T-helper 2 cell treated with Interferon-gamma antibody and Interleukin-4, amounts not matched to agents 5 μg/mL and 100 μg/mL, for 36 hours (primary cell): ENCODE measurements around the gene CAPN10.
A peak's percentile ranks its signal among the peaks of the same experiment; 100 is the strongest.

ENCODE experiments used
- DNase-seq: peaks from one replicate; pipeline ENCODE4 v3.0.0; 2021; ENCODE audit warnings: low spot score
- H3K27ac Mint-ChIP-seq: one replicate; pipeline ENCODE4 v1.8.0; 2021; ENCODE audit warnings: mild to moderate bottlenecking, mixed read lengths
- H3K27me3 Mint-ChIP-seq: one replicate; pipeline ENCODE4 v1.8.0; 2021; ENCODE audit warnings: low read depth, mixed read lengths
- H3K36me3 Mint-ChIP-seq: one replicate; pipeline ENCODE4 v1.8.0; 2021; ENCODE audit warnings: low read depth, mixed read lengths
- H3K4me1 Mint-ChIP-seq: one replicate; pipeline ENCODE4 v1.8.0; 2021; ENCODE audit warnings: low read depth, mixed read lengths
- H3K4me3 Mint-ChIP-seq: one replicate; pipeline ENCODE4 v1.8.0; 2022; ENCODE audit warnings: mild to moderate bottlenecking, moderate library complexity, mixed read lengths
- H3K9me3 Mint-ChIP-seq: one replicate; pipeline ENCODE4 v1.8.0; 2021; ENCODE audit warnings: mixed read lengths

Gene CAPN10

DNA sequence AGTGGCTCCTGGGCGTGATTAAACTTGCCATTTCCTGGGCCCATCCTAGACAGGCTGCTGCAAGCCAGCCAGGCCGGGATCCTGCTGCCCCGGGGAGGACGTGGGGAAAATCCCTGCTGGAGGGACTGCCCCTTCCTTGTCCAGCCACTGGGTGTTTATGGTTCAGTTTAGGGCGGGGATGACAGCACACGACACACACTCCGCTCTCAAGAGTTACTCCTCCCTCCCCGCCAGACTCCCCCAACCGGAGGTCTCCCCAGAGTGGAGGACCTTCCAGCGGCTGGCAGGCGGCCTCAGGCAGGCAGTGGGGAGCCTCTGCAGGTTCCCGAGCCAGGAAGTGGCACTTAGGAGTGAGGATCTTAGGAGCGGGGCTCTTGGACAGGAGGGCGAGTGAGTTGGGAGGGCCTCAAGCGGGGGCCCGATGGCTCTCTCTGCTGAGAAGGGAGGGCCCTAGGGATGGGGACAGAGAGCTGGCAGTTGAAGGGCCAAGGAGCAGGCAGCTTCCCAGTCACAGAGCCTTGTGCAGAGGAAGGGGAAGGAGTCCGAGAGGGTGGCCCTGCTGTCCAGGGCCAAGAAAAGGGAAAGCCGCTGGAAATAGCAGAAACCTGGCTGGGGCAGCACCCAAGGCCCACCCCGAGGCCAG lies 33.1 kb downstream of the CAPN10 start:
- H3K36me3 Mint-ChIP-seq = peaks cover 47% of the 10 kb centered on the region
- H3K27me3 Mint-ChIP-seq = no peaks in the 10 kb centered on the region
- H3K4me1 Mint-ChIP-seq = peaks cover 48% of the 10 kb centered on the region
- peak overlapping the region; percentile 86 for H3K27ac Mint-ChIP-seq
- H3K4me3 Mint-ChIP-seq = peak overlapping the region; percentile 15
- DNase-seq = no peak
- peaks cover 8% of the 10 kb centered on the region for H3K9me3 Mint-ChIP-seq

DNA sequence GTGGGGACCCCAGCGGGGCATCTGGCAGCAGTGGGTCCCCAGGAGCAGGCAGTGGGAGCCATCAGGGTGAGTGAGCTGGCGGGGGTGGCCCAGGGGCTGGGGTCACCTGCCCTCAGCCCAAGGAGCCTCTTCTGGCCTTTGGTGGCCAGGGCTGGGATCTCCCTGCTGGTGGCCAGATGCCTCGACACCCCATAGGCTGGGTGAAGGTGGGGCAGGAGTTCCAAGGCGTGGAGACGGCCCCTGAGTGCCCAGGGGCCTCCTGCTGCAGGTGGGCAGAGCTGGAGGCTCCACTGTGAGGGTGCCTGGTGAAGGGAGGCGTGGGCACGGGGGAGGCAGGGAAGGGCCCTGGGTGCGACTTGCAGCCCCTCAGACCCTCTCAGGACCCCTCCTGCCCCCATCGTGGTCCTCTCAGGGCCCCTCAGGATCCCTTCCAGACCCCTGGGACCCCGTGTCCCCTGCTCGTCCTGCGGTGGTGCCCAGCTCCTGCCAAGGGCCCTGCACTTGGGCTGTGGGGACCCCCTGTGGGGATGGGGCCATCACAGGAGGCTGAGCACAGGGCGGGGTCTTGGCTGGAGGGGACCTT lies 33.7 kb downstream of the CAPN10 start:
- H3K4me1 Mint-ChIP-seq = peaks cover 54% of the 10 kb centered on the region
- H3K9me3 Mint-ChIP-seq = peaks cover 8% of the 10 kb centered on the region
- H3K4me3 Mint-ChIP-seq = no peak overlapping the region
- no peak for DNase-seq
- no peaks in the 10 kb centered on the region for H3K27me3 Mint-ChIP-seq
- peaks cover 47% of the 10 kb centered on the region for H3K36me3 Mint-ChIP-seq
- H3K27ac Mint-ChIP-seq = no peak overlapping the region

DNA sequence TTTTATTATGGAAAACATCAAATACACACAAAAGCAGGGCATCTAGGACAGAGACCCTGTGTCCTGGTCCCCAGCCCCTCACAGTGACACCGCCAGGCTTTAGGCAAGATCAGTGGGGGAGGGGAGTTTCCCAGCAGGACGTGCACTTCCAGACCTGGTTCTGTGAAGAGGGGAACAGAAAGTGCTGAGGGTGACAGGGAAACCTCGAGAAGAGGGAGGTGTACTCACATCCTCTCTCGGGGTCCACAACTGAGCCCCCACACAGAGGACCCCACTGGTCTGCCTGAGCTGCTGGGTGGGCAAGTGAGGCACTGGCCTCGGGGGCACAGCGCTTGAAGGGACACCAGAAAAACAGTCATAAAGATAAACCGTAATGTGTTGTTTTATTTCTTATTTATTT lies 34.3 kb downstream of the CAPN10 start:
- Mint-ChIP-seq H3K9me3 (peaks cover 8% of the 10 kb centered on the region), H3K27me3 (no peaks in the 10 kb centered on the region), H3K4me1 (peaks cover 55% of the 10 kb centered on the region), H3K36me3 (peaks cover 44% of the 10 kb centered on the region), H3K27ac (peak overlapping the region; percentile 92), H3K4me3 (peak overlapping the region; percentile 51)
- DNase-seq = no peak

DNA sequence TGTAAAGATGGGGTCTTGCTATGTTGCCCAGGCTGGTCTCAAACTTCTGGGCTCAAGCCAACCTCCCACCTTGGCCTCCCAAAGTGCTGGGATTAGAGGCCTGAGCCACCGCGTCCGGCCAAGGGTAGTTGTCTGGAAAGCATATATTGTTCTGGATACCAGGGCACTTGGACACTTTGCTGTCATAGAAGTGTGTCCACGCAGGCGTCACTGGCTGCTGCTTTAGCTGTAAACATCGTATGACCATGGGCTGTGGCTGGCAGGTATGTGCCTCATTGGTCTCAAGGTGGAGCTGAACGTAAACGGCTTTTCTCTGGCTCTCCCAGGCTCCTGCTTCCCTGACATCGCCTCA lies 35.5 kb downstream of the CAPN10 start:
- peaks cover 40% of the 10 kb centered on the region for H3K36me3 Mint-ChIP-seq
- H3K9me3 Mint-ChIP-seq = peaks cover 8% of the 10 kb centered on the region
- H3K27me3 Mint-ChIP-seq = no peaks in the 10 kb centered on the region
- H3K4me1 Mint-ChIP-seq = peaks cover 61% of the 10 kb centered on the region
- peak overlapping the region; percentile 92 for H3K27ac Mint-ChIP-seq
- DNase-seq = no peak
- peak overlapping the region; percentile 67 for H3K4me3 Mint-ChIP-seq

DNA sequence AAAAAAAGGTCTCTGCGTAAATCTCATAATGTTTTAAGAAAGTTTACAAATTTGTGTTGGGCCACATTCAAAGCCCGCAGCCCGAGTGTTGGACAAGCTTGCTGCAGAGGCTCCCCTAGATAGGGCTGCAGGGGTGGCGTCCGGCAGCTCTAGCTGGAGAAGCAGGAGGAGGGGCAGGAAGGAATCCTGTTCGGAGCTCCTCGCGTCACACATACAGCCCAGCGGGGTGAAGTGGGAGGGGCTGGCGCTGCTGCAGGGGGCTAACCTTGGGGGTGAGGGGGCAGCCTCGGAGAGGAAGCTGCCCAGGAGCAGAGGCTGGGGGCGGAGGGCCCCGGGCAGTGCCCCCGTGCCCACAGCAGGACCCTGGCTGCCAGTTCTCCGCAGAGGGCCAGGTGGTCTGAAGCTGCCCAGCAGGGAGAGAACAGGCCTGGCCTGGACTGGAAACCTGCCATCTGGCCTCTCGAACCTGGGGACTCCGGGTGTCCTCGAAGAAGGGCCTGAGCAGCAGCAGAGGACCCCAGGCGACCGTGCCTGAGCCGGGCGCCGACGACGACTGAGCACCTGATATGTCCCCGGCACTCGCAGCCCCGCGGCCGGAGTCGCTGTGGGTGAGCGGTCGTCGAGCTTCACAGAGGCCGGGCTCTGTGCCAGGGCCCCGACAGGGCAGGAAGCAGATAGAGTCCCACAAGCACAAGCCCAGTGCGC lies 36.1 kb downstream of the CAPN10 start:
- peaks cover 60% of the 10 kb centered on the region for H3K4me1 Mint-ChIP-seq
- H3K27ac Mint-ChIP-seq = peak overlapping the region; percentile 92
- peak overlapping the region; percentile 67 for H3K4me3 Mint-ChIP-seq
- peaks cover 5% of the 10 kb centered on the region for H3K9me3 Mint-ChIP-seq
- H3K36me3 Mint-ChIP-seq = peaks cover 34% of the 10 kb centered on the region
- no peak for DNase-seq
- H3K27me3 Mint-ChIP-seq = no peaks in the 10 kb centered on the region

DNA sequence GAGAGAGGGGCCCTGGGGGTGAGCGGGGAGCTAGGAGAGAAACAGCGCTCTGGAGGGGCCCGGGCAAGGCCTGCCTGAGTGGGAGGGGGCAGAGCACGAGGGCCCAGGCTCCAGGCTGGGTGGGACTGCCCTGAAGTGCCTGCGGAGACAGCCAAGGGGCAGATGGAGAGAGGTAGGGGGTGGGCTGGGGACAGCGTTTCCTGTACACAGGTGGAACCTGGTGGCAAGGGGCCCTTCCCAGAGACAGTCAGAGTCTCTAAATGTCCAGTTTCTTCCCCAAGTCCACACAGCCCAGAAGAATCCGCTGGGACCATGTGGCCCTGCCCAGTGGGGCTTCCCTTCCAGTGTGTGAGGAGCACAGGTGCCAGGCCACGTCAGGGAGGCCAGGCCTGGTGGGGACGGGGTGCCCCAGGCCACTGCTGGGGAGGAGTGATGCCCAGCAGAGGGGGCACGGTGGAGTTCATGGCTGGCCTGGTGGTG lies 37.0 kb downstream of the CAPN10 start:
- DNase-seq = no peak
- Mint-ChIP-seq H3K4me1 (peaks cover 57% of the 10 kb centered on the region), H3K27ac (peak overlapping the region; percentile 92), H3K9me3 (no peaks in the 10 kb centered on the region), H3K27me3 (no peaks in the 10 kb centered on the region), H3K4me3 (peak overlapping the region; percentile 67), H3K36me3 (peaks cover 33% of the 10 kb centered on the region)

DNA sequence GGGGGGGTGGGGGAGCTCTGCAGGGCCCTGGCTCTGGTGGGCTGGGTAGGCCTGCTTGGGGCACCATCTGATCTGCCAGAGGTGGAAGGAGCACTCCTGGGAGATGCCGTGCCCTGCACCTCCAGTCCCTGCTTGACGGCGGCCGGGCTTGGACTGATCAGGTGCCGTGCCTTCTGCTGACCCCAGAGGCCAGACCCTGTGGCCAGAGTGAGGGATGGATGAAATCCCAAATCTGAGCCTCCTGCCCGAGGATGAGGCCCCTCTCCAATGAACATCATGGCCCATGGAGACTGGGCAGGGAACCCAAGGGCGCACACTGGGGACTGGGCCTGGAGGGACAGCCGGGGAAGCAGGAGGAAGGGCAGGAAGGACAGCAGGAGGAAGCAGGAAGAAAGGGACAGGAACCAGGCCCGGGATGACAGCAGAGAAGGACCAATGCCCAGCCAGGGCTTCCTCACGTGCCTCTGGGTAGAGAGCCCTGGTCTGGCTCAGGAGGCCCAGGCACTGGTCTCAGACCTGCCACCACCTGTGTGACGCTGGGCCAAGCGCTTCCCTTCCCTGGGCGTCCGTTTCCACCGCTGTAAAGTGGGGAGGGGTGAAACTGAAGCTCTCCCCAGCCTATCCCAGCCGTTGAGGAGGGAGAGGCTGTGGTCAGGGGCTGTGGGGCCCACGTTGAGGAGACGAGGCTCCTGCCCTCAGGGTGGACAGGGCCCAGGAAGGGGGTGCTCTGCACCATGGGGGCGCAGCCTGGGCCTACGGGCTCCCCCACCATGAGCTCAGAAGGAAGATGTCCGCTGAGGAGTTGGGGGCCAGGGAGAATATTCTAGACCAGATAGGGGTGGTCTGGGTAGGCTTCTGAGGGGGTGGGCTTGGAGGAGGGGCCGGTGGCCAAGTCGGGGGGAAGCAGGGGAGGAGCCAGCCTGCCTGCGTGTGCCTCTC lies 37.7 kb downstream of the CAPN10 start:
- peak overlapping the region; percentile 88 for H3K27ac Mint-ChIP-seq
- peaks cover 26% of the 10 kb centered on the region for H3K36me3 Mint-ChIP-seq
- peak overlapping the region; percentile 77 for H3K4me3 Mint-ChIP-seq
- no peaks in the 10 kb centered on the region for H3K9me3 Mint-ChIP-seq
- no peak for DNase-seq
- H3K4me1 Mint-ChIP-seq = peaks cover 50% of the 10 kb centered on the region
- no peaks in the 10 kb centered on the region for H3K27me3 Mint-ChIP-seq

DNA sequence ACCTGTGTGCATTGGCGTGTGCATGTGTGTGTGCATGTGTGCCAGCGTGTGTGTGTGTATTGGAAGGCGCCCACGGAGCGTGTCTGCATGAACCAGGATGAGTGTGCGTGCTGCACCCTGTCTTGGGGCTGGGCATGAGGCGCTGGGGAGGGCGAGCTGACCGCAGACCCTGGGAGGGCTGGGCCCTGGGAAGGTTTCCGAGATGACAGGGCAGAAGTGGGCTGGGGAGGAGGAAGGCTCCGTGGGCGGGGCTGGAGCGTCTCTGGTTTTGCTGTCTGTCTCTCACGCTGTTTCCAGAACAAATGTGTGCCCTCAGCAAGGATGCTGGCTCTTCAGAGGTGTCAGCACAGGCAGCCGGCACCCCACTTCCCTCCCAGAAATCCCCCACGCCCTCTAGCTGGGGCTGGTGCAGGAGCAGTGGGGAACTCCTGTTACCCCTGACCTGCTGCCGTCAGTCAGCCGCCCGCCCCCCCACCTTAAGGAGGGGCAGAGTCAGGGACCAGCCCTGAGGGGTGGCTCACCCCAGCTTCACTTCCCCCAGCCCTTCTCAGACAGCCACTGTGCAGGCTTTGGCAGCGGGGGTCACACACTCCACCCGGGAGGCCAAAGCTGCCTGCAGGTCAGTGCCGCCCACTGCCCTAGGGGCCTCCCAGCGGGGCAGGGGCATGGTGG lies 38.6 kb downstream of the CAPN10 start, which contains the start of gene GPR35:
Gene GPR35 (plus strand): TSS at position 531 of the 672 bp plus-strand sequence. CDS start 4,473 bp downstream, outside the sequence.
- Mint-ChIP-seq H3K36me3 (peaks cover 20% of the 10 kb centered on the region), H3K27ac (peak within 1 kb of the TSS; percentile 86), H3K4me1 (peaks cover 46% of the 10 kb centered on the region), H3K9me3 (no peaks in the 10 kb centered on the region), H3K27me3 (no peaks in the 10 kb centered on the region), H3K4me3 (peak within 1 kb of the TSS; percentile 77)
- DNase-seq = peak; percentile 84

DNA sequence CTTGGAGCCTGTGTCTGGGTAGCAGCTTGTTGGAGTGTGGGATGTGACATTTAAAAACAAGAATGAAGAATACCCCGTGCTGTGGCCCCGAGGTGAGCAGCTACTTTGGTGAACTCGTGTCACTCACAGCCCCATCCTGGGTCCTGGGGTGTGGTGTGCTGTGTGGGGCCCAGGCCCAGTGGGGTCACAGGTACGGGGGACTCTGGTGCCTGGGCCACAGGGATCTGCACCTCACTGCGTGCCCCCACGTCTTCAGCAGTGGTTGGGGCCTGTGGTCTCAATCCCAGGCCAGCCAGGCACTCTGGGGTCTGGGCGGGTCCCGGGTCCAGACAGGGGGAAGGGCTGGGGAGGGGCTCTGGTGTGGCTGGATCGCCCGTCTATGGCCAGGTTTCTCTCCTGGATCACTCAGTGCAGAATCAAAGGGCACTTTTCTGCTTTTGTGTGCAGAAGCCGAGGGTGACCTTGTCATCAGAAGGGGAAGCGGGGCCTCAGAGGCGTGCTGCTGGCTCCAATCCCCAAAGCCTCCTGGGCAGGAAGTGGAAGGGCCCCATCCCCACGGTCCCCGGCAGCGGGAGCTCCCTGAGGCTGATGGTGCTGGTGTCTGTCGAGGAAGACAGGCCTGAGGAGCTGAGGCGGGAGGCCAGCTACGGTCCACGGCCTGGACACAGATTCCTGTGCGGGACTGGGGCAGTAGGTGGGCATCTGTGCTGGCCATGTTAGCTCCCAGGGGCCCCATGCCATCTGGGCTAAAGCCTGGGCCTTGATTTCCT lies 40.2 kb downstream of the CAPN10 start:
- peaks cover 35% of the 10 kb centered on the region for H3K4me1 Mint-ChIP-seq
- no peak for DNase-seq
- no peaks in the 10 kb centered on the region for H3K9me3 Mint-ChIP-seq
- no peaks in the 10 kb centered on the region for H3K27me3 Mint-ChIP-seq
- H3K36me3 Mint-ChIP-seq = peaks cover 23% of the 10 kb centered on the region
- peak overlapping the region; percentile 86 for H3K27ac Mint-ChIP-seq
- H3K4me3 Mint-ChIP-seq = peak overlapping the region; percentile 64

DNA sequence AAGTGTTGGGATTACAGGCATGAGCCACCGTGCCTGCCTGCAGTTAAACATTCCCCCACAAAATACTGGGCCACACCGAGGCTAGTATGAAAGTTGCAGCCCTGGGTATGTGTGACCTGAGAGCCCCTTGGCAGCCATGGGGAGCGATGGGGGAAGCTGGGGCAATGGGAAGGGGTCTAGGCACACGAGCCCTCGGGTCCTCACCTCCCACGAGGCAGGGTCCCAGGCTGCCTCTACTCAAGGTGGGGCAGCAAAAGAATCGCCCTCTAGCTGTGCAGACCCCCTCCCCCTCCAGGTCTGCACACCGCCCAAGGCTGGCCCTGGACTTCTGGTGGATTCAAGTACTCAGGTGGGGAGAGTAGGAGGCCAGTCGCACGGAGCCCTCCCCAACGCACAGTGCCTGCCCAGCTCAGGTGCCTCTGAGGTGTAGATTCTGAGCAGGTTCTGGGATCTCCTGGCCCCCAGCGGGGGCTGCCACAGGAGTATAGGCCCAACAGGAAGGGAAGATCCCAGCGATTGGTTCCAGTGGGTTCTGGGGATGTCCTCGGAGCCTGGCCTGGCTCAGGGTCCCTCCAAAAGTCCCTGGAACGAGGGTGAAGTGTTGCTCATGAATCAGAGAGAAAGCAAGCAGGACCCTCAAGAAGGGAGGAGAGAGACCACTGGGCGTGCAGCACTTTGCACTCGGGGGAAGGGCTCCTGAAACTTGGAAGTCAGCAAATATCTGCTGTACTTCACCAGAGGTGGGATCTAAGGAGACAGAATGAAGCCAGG lies 41.4 kb downstream of the CAPN10 start:
- Mint-ChIP-seq H3K27ac (no peak overlapping the region), H3K9me3 (peaks cover 9% of the 10 kb centered on the region), H3K4me3 (peak overlapping the region; percentile 12), H3K36me3 (peaks cover 29% of the 10 kb centered on the region), H3K27me3 (no peaks in the 10 kb centered on the region), H3K4me1 (peaks cover 27% of the 10 kb centered on the region)
- no peak for DNase-seq

DNA sequence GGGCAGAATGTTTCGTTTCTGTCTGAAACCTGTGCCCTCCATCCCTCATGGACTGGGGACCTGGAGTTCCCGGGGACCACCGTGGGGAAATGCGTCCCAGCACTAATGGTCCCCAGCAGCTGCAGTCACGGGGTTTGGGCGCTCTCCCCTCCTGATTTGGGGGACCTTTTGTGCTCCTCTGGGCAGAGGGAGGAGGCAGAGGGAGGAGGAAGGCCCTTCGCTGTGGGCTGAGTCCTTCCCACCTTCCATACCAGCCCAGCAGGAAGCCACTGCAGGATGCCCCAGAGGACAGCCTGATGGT lies 41.9 kb downstream of the CAPN10 start:
- Mint-ChIP-seq H3K4me3 (no peak overlapping the region), H3K27ac (no peak overlapping the region), H3K9me3 (peaks cover 14% of the 10 kb centered on the region), H3K4me1 (peaks cover 23% of the 10 kb centered on the region), H3K27me3 (no peaks in the 10 kb centered on the region), H3K36me3 (peaks cover 33% of the 10 kb centered on the region)
- no peak for DNase-seq
